Loucy (cell line): ENCODE measurements around the gene FURIN.
A peak's percentile ranks its signal among the peaks of the same experiment; 100 is the strongest.
"Not testable (repeated sequence)": the region's sequence is repeated elsewhere in the genome, so short reads cannot be mapped to it uniquely, and the experiment has no call there.

Experiments
- H2AFZ ChIP-seq: fragments of 200-600 bp; sonication (generic); 2 replicates; pipeline ENCODE4 v1.6.0; 2016; ENCODE audit warnings: antibody characterized with exemption, mild to moderate bottlenecking, low read length, moderate library complexity
- H3F3A ChIP-seq: fragments of 200-600 bp; 2 replicates; pipeline ENCODE4 v1.6.0; 2016; ENCODE audit warnings: antibody characterized with exemption, low read depth, mild to moderate bottlenecking
- H3K27me3 ChIP-seq: fragments of 200-600 bp; sonication (generic); 2 replicates; pipeline ENCODE4 v1.6.1; 2014; ENCODE audit warnings: low read length, mild to moderate bottlenecking; ENCODE audit not compliant: insufficient read depth, poor library complexity, severe bottlenecking
- H3K36me3 ChIP-seq: fragments of 200-600 bp; sonication (generic); 2 replicates; pipeline ENCODE4 v1.6.1; 2016; ENCODE audit warnings: low read length; ENCODE audit not compliant: insufficient read depth
- H3K4me1 ChIP-seq: fragments of 200-600 bp; sonication (generic); 2 replicates; pipeline ENCODE4 v1.5.1; 2014; ENCODE audit warnings: low read length, mild to moderate bottlenecking; ENCODE audit not compliant: insufficient read depth, poor library complexity, severe bottlenecking
- H3K4me2 ChIP-seq: fragments of 200-600 bp; sonication (generic); 2 replicates; pipeline ENCODE4 v1.6.0; 2014; ENCODE audit warnings: antibody characterized with exemption, low read length, low read depth, mild to moderate bottlenecking; ENCODE audit not compliant: poor library complexity, severe bottlenecking
- H3K4me3 ChIP-seq: fragments of 200-600 bp; sonication (generic); 2 replicates; pipeline ENCODE4 v1.5.1; 2014; ENCODE audit warnings: low read length, mild to moderate bottlenecking, mixed read lengths; ENCODE audit not compliant: poor library complexity, severe bottlenecking
- H3K79me2 ChIP-seq: fragments of 200-600 bp; sonication (generic); 2 replicates; pipeline ENCODE4 v1.6.1; 2014; ENCODE audit warnings: low read length; ENCODE audit not compliant: insufficient read depth
- H3K9ac ChIP-seq: fragments of 200-600 bp; sonication (generic); 2 replicates; pipeline ENCODE4 v1.6.0; 2014; ENCODE audit warnings: mild to moderate bottlenecking, low read depth, low read length, moderate library complexity; ENCODE audit not compliant: poor library complexity, severe bottlenecking
- H3K9me2 ChIP-seq: fragments of 200-600 bp; sonication (generic); replicated peaks from 2 replicates; pipeline ENCODE4 v1.6.1; 2016; ENCODE audit warnings: low read depth, low read length, mixed read lengths
- H3K9me3 ChIP-seq: fragments of 200-600 bp; sonication (generic); 2 replicates; pipeline ENCODE4 v1.6.1; 2014; ENCODE audit warnings: mild to moderate bottlenecking, antibody characterized with exemption, low read length, low read depth; ENCODE audit not compliant: insufficient read depth
- H4K20me1 ChIP-seq: fragments of 200-600 bp; sonication (generic); 2 replicates; pipeline ENCODE4 v1.6.0; 2014; ENCODE audit warnings: antibody characterized with exemption, low read length, mild to moderate bottlenecking; ENCODE audit not compliant: insufficient read depth, poor library complexity, severe bottlenecking
- CTCF ChIP-seq: fragments of 200-600 bp; sonication (generic); conservative IDR thresholded peaks from 2 replicates; pipeline ENCODE4 v1.5.1; 2014; ENCODE audit warnings: mild to moderate bottlenecking, antibody characterized with exemption, low read length
- EZH2phosphoT487 ChIP-seq: fragments of 200-600 bp; IDR thresholded peaks from 2 replicates; pipeline ENCODE4 v1.6.1; 2018; ENCODE audit warnings: antibody characterized with exemption, mild to moderate bottlenecking, moderate library complexity, borderline replicate concordance

Gene FURIN

GRCh38 chr15:90928106-90928505, 59.7 kb downstream of the FURIN start:
- not testable (repeated sequence) for H4K20me1 ChIP-seq, H2AFZ ChIP-seq, H3K9me2 ChIP-seq, H3K4me2 ChIP-seq, H3K27me3 ChIP-seq, H3K36me3 ChIP-seq, H3F3A ChIP-seq, H3K9me3 ChIP-seq, H3K4me3 ChIP-seq, H3K9ac ChIP-seq
- H3K4me1 ChIP-seq = peaks cover 21% of the 10 kb centered on the region
- H3K79me2 ChIP-seq = peaks cover 19% of the 10 kb centered on the region; the same call in 1 of the 2 replicates

- Histone ChIP-seq H3K27me3 (no peaks in the 10 kb centered on the region), H3K4me3 (peak overlapping the region; percentile 85), H3K9me2 (no peaks in the 10 kb centered on the region), H3K9ac (peak overlapping the region; percentile 82), H3F3A (0 out of 2 replicates have a peak, but pooled peaks cover 5% of the 10 kb centered on the region), H4K20me1 (no peaks in the 10 kb centered on the region), H3K79me2 (peaks cover 19% of the 10 kb centered on the region; the same call in 1 of the 2 replicates), H3K9me3 (no peaks in the 10 kb centered on the region), H2AFZ (peak overlapping the region; percentile 88), H3K4me1 (peaks cover 26% of the 10 kb centered on the region), H3K4me2 (peak overlapping the region; percentile 85), H3K36me3 (no peaks in the 10 kb centered on the region)
- no peak for TF ChIP-seq EZH2phosphoT487
- TF ChIP-seq CTCF = no peak
Observed at GRCh38 chr15:90929246-90930019, 61.0 kb downstream of the FURIN start.

GRCh38 chr15:90930861-90931574, 62.6 kb downstream of the FURIN start:
- Histone ChIP-seq H3K36me3 (no peaks in the 10 kb centered on the region), H3K9me2 (no peaks in the 10 kb centered on the region), H3K4me1 (peaks cover 35% of the 10 kb centered on the region), H3K27me3 (no peaks in the 10 kb centered on the region), H2AFZ (no peak overlapping the region), H3F3A (0 out of 2 replicates have a peak, but pooled peaks cover 5% of the 10 kb centered on the region), H3K9me3 (no peaks in the 10 kb centered on the region), H3K4me2 (peak overlapping the region; percentile 85), H3K4me3 (peak overlapping the region; percentile 85), H3K9ac (peak overlapping the region; percentile 82), H3K79me2 (peaks cover 25% of the 10 kb centered on the region), H4K20me1 (peaks cover 7% of the 10 kb centered on the region)
- TF ChIP-seq CTCF = no peak
- TF ChIP-seq EZH2phosphoT487 = no peak
